WERI-Rb-1 (cell line): ENCODE data around the gene LRRC3.
"Not testable (repeated sequence)": the region's sequence is repeated elsewhere in the genome, so short reads cannot be mapped to it uniquely, and the experiment has no call there.

Source experiments
- DNase-seq: peaks from one replicate; pipeline ENCODE4 v3.0.0-alpha.2; 2020
- H3K27ac ChIP-seq: fragments of 250-450 bp; sonication (Bioruptor Pico); 2 replicates; pipeline ENCODE4 v1.5.1; 2020; ENCODE audit warnings: mild to moderate bottlenecking, moderate library complexity
- H3K27me3 ChIP-seq: fragments of 250-450 bp; sonication (Bioruptor Pico); 2 replicates; pipeline ENCODE4 v1.5.1; 2021; ENCODE audit warnings: mild to moderate bottlenecking, low read depth, moderate library complexity; ENCODE audit not compliant: insufficient read depth, severe bottlenecking
- H3K36me3 ChIP-seq: fragments of 250-450 bp; sonication (Bioruptor Pico); 2 replicates; pipeline ENCODE4 v1.5.1; 2020; ENCODE audit warnings: mild to moderate bottlenecking, moderate library complexity
- H3K4me3 ChIP-seq: 2 replicates; pipeline ENCODE4 v1.5.1; 2011; ENCODE audit warnings: low read depth, mild to moderate bottlenecking, control low read depth, low read length
- H3K9me3 ChIP-seq: fragments of 250-450 bp; sonication (Bioruptor Pico); 2 replicates; pipeline ENCODE4 v1.5.1; 2021; ENCODE audit warnings: mild to moderate bottlenecking, moderate library complexity; ENCODE audit not compliant: severe bottlenecking
- CTCF ChIP-seq: IDR thresholded peaks from 2 replicates; pipeline ENCODE4 v1.5.1; 2011; ENCODE audit warnings: low read depth, mild to moderate bottlenecking, control low read depth, inconsistent platforms, low read length

The LRRC3 gene

GRCh38 chr21:44478801-44479167, 23.5 kb downstream of the LRRC3 start:
- H3K4me3 ChIP-seq, result no peak overlapping the region

GRCh38 chr21:44479556-44480199, 24.4 kb downstream of the LRRC3 start:
- not testable (repeated sequence) for H3K36me3 ChIP-seq, H3K27me3 ChIP-seq, H3K4me3 ChIP-seq, H3K9me3 ChIP-seq
- peak; percentile 85 for DNase-seq
- H3K27ac ChIP-seq, result peak overlapping the region; percentile 34; the same call in 1 of the 2 replicates
- TF ChIP-seq CTCF, result peak; percentile 72

More at GRCh38 chr21:44478801-44479167, 23.5 kb downstream of the LRRC3 start:
- no peak for DNase-seq
- Histone ChIP-seq H3K27ac (no peak overlapping the region), H3K27me3 (no peaks in the 10 kb centered on the region), H3K36me3 (no peaks in the 10 kb centered on the region), H3K9me3 (no peaks in the 10 kb centered on the region)
- TF ChIP-seq CTCF, result no peak

GRCh38 chr21:44480200-44481053, 25.1 kb downstream of the LRRC3 start:
- H3K4me3 ChIP-seq, result no peak overlapping the region
- H3K9me3 ChIP-seq, result no peaks in the 10 kb centered on the region
- DNase-seq, result no peak
- H3K36me3 ChIP-seq, result no peaks in the 10 kb centered on the region
- no peak for TF ChIP-seq CTCF
- H3K27ac ChIP-seq, result peak overlapping the region; percentile 34
- no peaks in the 10 kb centered on the region for H3K27me3 ChIP-seq

- Histone ChIP-seq H3K27me3 (no peaks in the 10 kb centered on the region), H3K9me3 (peaks cover 4% of the 10 kb centered on the region), H3K4me3 (peak overlapping the region; percentile 36), H3K36me3 (no peaks in the 10 kb centered on the region), H3K27ac (peak overlapping the region; percentile 88)
- DNase-seq, result peak; percentile 94
- TF ChIP-seq CTCF, result no peak
These were observed 27.4 kb downstream of the LRRC3 start for GRCh38 chr21:44482581-44483287.

- Histone ChIP-seq H3K36me3 (no peaks in the 10 kb centered on the region), H3K9me3 (peaks cover 12% of the 10 kb centered on the region), H3K27ac (peak overlapping the region; percentile 88), H3K4me3 (no peak overlapping the region), H3K27me3 (no peaks in the 10 kb centered on the region)
- no peak for DNase-seq
- no peak for TF ChIP-seq CTCF
These were observed 28.3 kb downstream of the LRRC3 start for GRCh38 chr21:44483288-44484237.
